GM18870 (cell line): ENCODE data around the gene TAL1.

Experiments
- ATAC-seq: cut with Tn5 transposase; IDR thresholded peaks from one replicate; pipeline ENCODE4 v1.9.1; 2021; ENCODE audit warnings: moderate library complexity; ENCODE audit not compliant: unreplicated experiment

TAL1 gene

DNA sequence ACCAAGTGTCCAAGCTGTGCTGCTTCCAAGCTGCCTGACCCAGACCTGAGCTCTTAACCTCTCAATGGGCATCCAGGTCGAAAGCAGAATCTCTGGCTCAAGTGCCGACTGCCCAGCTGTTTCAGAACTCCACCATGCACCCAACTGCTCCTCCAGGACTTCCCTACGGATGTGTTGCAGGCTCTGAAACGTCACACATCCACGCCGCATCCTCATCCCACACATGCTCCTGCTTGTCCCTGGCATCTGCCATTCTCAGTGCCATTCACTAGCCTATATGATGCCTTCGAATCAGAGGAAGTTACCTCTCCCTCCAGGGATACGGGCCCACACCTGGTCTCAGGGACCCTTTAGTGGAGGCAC lies 53.4 kb downstream of the TAL1 start:
- no peak for ATAC-seq

DNA sequence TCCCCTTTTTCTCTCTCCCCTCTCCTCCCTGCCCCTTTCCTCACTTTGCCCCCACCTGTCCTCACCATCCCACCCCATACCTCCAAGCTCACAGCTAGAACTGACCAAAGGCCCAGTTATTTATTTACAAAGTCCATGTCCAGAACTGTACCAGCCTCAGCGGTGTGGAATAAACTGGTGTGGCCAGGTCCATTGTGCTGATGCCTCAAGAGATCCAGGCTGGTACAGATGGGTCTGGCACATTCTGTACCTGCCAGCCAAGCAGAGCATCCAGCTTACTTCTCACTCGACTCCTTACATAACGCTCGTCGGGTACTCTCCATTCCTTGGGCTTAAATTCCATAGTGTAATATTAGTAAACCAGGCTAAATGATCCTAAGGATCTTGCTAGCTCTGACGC lies 54.0 kb downstream of the TAL1 start:
- ATAC-seq, result no peak

DNA sequence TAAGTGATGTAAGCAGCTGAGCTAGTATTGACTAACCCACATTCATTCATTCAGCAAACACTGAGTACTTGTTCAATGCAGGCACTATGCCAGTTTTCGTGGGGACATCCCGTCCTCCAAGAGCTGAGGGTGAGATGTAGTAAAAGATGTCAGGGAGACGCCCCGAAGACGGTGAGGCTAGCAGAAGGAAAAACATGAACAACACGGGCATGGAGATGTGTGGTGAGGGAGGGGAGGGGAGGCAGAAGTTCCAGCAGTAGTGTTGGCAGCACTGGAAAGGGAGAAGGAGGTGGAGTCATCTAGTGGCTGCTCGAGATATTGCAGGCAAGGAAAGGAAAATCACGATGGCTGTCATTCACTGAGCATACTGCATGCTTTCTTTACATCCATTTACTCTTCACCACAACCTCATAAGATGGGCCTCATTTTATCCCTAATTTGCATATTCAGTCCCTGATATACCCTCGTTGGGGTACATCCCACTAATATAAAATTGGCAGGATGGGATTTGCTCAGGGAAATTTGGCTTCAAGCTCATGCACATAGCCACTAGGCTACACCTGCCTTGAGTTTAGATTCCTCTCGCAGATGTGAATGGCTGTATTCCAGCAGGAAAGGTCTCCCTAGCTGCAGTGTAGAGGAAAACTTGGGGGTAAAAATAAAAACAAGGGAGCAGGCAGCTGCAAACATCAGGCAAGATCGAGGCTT lies 56.6 kb downstream of the TAL1 start:
- ATAC-seq, result no peak

DNA sequence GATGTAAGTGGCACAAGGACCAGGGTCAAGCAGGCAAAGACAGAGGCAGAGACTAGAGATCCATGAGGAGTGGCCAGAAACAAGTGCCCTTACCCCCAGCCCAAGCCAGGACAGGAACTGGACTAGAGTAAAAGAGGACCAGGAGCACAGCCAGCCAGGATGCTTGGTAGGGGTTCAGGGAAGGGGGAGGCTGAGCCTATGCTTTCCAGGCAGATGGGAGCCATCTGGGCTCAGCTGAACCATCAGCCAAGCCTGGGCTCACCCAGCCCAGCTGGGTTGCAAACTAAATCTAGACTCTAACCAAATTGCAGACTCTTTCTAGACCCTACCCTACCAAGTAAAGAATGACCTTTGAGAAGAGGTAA lies 57.4 kb downstream of the TAL1 start:
- no peak for ATAC-seq

DNA sequence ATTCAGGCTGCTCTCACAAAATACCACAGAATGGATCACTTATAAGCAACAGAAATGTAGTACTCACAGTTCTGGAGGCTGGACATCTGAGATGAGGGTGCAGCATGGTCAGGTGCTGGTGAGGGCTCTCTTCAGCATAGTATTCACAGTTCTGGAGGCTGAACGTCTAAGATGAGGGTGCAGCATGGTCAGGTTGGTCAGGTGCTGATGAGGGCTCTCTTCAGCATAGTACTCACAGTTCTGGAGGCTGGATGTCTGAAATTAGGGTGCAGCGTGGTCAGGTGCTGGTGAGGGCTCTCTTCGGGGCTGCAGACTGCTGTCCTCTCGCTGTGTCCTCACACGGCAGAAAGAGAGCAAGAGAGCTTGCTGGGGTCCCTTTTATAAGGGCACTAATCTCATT lies 59.2 kb downstream of the TAL1 start:
- no peak for ATAC-seq
